ENCODE data around the gene TMEM181. TPM values are rescaled to one million over a fixed set of nuclear protein-coding genes. Genes with fewer than 3 reads are reported as not detected.

The TMEM181 gene
- total RNA-seq, 1 experiment from 2014 or later = 18.7 TPM

- DNase-seq = no peak
- H3K27me3 ChIP-seq (ENCODE audit: insufficient read depth, low read depth) = peaks cover 10% of the 10 kb centered on the region; the same call in 1 of the 2 replicates
- CTCF ChIA-PET = no interaction called here
- intact Hi-C loops (cut with micrococcal nuclease; ENCODE audit: unreplicated experiment) = no loop called here
- TF ChIP-seq EZH2 (IDR thresholded peaks at IDR 0.05; ENCODE audit: low read depth) (no peak), CTCF (conservative IDR thresholded peaks at IDR 0.05) (no peak)
- POLR2A ChIA-PET (ENCODE audit: unreplicated experiment) = no interaction called here
- no peaks in the 10 kb centered on the region for H3K36me3 ChIP-seq (ENCODE audit: low read depth)
- H3K4me3 ChIP-seq = no peak overlapping the region
- BruUV-seq (replicated peaks) = no TSS peak
- no peaks in the 10 kb centered on the region for H3K9me3 ChIP-seq (ENCODE audit: insufficient read depth, low read depth)
- no peaks in the 10 kb centered on the region for H3K4me1 ChIP-seq (replicated peaks; ENCODE audit: insufficient read depth)
- H2AFZ ChIP-seq = no peak overlapping the region
- no peak overlapping the region for H3K27ac ChIP-seq
- H3K4me2 ChIP-seq = no peak overlapping the region
- H4K20me1 ChIP-seq (ENCODE audit: insufficient read depth) = no peaks in the 10 kb centered on the region
- no peaks in the 10 kb centered on the region for H3K9me2 ChIP-seq (ENCODE audit: insufficient read depth)
- H3F3A ChIP-seq (ENCODE audit: insufficient read depth, low read depth) = no peaks in the 10 kb centered on the region
- H3K79me2 ChIP-seq (ENCODE audit: low read depth) = no peaks in the 10 kb centered on the region
Observed at GRCh38 chr6:158539881-158540280, 20.0 kb upstream of the TMEM181 start.

GRCh38 chr6:158543606-158544185 is 16.2 kb upstream of the TMEM181 start:
- Histone ChIP-seq H3K4me3 (no peak overlapping the region), H3F3A (ENCODE audit: insufficient read depth, low read depth) (no peaks in the 10 kb centered on the region), H2AFZ (no peak overlapping the region), H3K4me2 (no peak overlapping the region), H3K27ac (no peak overlapping the region), H3K9me2 (ENCODE audit: insufficient read depth) (no peaks in the 10 kb centered on the region), H3K9me3 (ENCODE audit: insufficient read depth, low read depth) (no peaks in the 10 kb centered on the region), H4K20me1 (ENCODE audit: insufficient read depth) (no peaks in the 10 kb centered on the region), H3K27me3 (ENCODE audit: insufficient read depth, low read depth) (peaks cover 10% of the 10 kb centered on the region; the same call in 1 of the 2 replicates), H3K36me3 (ENCODE audit: low read depth) (no peaks in the 10 kb centered on the region), H3K4me1 (replicated peaks; ENCODE audit: insufficient read depth) (no peaks in the 10 kb centered on the region), H3K79me2 (ENCODE audit: low read depth) (no peaks in the 10 kb centered on the region)
- ChIA-PET CTCF (no interaction called here), POLR2A (ENCODE audit: unreplicated experiment) (no interaction called here)
- DNase-seq = no peak
- TF ChIP-seq CTCF (conservative IDR thresholded peaks at IDR 0.05) (no peak), EZH2 (IDR thresholded peaks at IDR 0.05; ENCODE audit: low read depth) (no peak)
- intact Hi-C loops (cut with micrococcal nuclease; ENCODE audit: unreplicated experiment) = no loop called here
- no TSS peak for BruUV-seq (replicated peaks)

GRCh38 chr6:158544428-158544827 is 15.5 kb upstream of the TMEM181 start:
- H3K79me2 ChIP-seq (ENCODE audit: low read depth) = no peaks in the 10 kb centered on the region
- no peak overlapping the region for H2AFZ ChIP-seq
- no peaks in the 10 kb centered on the region for H3K9me3 ChIP-seq (ENCODE audit: insufficient read depth, low read depth)
- ChIA-PET CTCF (no interaction called here), POLR2A (ENCODE audit: unreplicated experiment) (no interaction called here)
- no peak for DNase-seq
- H3K4me1 ChIP-seq (replicated peaks; ENCODE audit: insufficient read depth) = no peaks in the 10 kb centered on the region
- BruUV-seq (replicated peaks) = no TSS peak
- H3K4me2 ChIP-seq = no peak overlapping the region
- no peaks in the 10 kb centered on the region for H3K9me2 ChIP-seq (ENCODE audit: insufficient read depth)
- no peaks in the 10 kb centered on the region for H3F3A ChIP-seq (ENCODE audit: insufficient read depth, low read depth)
- no peaks in the 10 kb centered on the region for H3K36me3 ChIP-seq (ENCODE audit: low read depth)
- H3K27me3 ChIP-seq (ENCODE audit: insufficient read depth, low read depth) = peaks cover 10% of the 10 kb centered on the region; the same call in 1 of the 2 replicates
- TF ChIP-seq EZH2 (IDR thresholded peaks at IDR 0.05; ENCODE audit: low read depth) = no peak
- no peak for TF ChIP-seq CTCF (conservative IDR thresholded peaks at IDR 0.05)
- no peak overlapping the region for H3K27ac ChIP-seq
- intact Hi-C loops (cut with micrococcal nuclease; ENCODE audit: unreplicated experiment) = no loop called here
- no peaks in the 10 kb centered on the region for H4K20me1 ChIP-seq (ENCODE audit: insufficient read depth)
- no peak overlapping the region for H3K4me3 ChIP-seq

Measured in PC-9 (cell line).